Fibroblast of skin of back (primary cell): Measurements from ENCODE around the gene EPHA10.
"Not testable (repeated sequence)": the region's sequence is repeated elsewhere in the genome, so short reads cannot be mapped to it uniquely, and the experiment has no call there.

Experiments used
- DNase-seq: peaks from one replicate; pipeline ENCODE4 v3.0.0-alpha.2; 2013

EPHA10 gene

GRCh38 chr1:37714226-37714625 is 50.7 kb downstream of the EPHA10 start:
- no peak for DNase-seq

- DNase-seq, result no peak
Measured at GRCh38 chr1:37708471-37708870, 56.4 kb downstream of the EPHA10 start.

- no peak for DNase-seq
Measured at GRCh38 chr1:37705399-37705798, 59.5 kb downstream of the EPHA10 start.

GRCh38 chr1:37704966-37705365 is 60.0 kb downstream of the EPHA10 start:
- peak; percentile 17 for DNase-seq

- DNase-seq, result no peak
Measured at GRCh38 chr1:37703061-37703460, 61.9 kb downstream of the EPHA10 start.

DNA sequence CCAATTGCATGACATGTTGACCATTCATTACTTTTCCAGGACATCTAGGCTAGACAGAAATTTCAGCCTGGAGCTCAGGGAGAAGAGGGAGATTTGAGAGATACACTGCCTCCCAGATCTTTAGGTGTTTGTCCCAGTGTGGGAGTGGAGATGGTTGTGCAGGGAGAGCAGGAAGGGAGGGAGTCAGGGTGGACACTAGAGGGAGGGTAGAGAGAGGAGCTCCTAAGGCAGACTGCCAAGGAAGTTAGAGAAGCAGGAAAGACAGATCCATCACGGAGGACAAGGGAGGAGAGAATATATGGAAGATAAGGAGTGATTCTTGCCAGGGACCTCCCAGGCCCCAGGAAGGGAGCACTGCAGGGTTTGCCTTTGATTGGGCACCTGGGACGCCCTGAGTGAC is 63.9 kb downstream of the EPHA10 start:
- DNase-seq, result no peak

DNA sequence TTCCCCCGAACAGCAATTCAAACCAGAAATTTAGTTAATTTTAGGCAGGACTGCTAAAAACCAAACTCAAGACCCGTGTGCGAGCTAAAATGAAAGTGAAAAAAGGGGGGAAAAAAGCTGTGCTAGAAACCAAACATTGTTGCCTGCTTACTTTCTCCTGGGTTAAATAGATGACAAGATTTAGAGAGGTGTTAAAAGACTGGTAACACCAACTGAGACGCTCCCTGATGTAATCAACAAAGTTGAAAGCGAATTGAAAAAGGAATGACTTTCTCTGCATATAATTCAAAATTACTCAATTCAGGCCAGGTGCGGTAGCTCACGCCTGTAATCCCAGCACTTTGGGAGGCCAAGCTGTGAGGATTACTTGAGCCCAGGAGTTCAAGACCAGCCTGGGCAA is 65.8 kb downstream of the EPHA10 start:
- no peak for DNase-seq

- DNase-seq, result no peak
Measured at GRCh38 chr1:37697737-37698136, 67.2 kb downstream of the EPHA10 start.

GRCh38 chr1:37697090-37697489 is 67.8 kb downstream of the EPHA10 start:
- no peak for DNase-seq

DNA sequence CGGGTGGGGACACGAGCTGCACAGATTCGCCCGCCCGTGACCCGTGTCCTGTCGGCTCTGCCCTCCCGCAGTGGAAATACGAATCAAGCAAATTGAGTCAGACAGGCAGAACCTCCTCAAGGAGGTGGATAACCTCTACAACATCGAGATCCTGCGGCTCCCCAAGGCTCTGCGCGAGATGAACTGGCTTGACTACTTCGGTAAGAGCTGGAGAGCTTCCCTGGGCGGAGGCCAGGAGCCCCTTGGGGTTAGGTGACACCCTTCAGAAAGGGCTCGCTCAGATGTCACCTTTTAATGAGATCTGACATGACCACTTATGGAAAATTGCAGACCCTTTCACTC is 72.1 kb downstream of the EPHA10 start:
- DNase-seq, result no peak

GRCh38 chr1:37692078-37692833 is 72.7 kb downstream of the EPHA10 start, which contains the start of gene CDCA8:
TSS of gene CDCA8 (plus strand) at chr1:37692516. CDS start at chr1:37692691, 175 bp downstream.
- peak; percentile 98 for DNase-seq

- peak; percentile 27 for DNase-seq
Measured at GRCh38 chr1:37691497-37692077, 73.3 kb downstream of the EPHA10 start.

DNA sequence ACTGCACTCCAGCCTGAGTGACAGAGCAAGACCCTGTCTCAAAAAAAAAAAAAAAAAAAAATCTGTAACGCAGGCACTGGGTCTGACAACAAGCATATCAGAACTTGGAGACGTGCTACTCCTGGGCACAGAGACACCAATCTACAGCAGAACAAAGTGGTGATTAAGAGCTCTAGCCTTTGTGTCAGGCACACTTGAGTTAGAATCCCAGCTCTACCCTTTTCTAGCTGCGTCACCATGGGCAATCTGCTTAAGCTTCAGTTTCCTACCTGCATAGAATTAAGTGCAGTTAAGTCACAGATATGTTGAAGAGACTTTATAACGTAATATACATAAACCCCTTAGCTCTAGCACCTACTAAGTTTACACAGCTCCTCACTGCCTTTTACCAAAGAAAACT is 76.0 kb downstream of the EPHA10 start:
- no peak for DNase-seq

GRCh38 chr1:37687764-37688163 is 77.2 kb downstream of the EPHA10 start:
- DNase-seq, result not testable (repeated sequence)

DNA sequence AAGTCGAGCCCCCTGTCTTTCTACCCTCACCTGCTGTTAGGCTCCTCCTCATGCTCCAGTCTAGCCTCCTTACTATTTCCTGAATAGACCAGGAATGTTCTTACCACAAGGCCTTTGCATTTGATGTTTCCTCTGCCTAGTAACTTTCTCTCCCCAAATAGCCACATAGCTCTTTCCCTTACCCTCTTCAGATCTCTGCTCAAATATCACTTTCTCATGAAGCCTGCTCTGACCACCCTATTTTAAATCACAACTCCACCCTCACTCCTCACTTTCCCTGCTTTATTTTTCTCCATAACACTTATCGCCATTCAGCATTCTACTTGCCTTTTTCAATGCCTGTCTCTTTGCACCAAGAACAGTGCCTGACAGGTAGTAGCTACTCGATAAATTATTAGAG is 79.2 kb downstream of the EPHA10 start:
- no peak for DNase-seq

- not testable (repeated sequence) for DNase-seq
Measured at GRCh38 chr1:37684182-37684581, 80.7 kb downstream of the EPHA10 start.

- peak; percentile 67 for DNase-seq
Measured at GRCh38 chr1:37682334-37682987, 82.5 kb downstream of the EPHA10 start.

DNA sequence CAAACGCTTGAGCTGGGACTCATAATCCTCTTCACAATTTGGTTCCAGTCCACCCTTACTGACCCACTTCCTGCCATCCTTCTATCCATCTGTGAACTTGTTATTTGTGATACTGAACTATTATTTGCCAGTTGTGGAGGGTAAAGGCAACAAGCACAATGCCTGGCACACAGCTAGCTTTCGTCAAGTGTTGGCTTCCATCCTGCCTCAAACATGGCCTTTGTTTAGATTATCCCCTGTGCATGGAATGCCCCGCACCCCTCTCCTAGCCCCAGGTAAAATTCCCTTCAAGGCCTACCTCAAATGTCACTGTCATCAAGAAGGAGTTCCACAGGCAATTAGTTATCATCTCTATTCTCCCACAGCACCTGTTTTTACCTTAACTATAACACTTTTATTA is 84.0 kb downstream of the EPHA10 start:
- no peak for DNase-seq

- no peak for DNase-seq
Measured at GRCh38 chr1:37677808-37678207, 87.1 kb downstream of the EPHA10 start.

- DNase-seq, result no peak
Measured at GRCh38 chr1:37677143-37677439, 87.8 kb downstream of the EPHA10 start.

DNA sequence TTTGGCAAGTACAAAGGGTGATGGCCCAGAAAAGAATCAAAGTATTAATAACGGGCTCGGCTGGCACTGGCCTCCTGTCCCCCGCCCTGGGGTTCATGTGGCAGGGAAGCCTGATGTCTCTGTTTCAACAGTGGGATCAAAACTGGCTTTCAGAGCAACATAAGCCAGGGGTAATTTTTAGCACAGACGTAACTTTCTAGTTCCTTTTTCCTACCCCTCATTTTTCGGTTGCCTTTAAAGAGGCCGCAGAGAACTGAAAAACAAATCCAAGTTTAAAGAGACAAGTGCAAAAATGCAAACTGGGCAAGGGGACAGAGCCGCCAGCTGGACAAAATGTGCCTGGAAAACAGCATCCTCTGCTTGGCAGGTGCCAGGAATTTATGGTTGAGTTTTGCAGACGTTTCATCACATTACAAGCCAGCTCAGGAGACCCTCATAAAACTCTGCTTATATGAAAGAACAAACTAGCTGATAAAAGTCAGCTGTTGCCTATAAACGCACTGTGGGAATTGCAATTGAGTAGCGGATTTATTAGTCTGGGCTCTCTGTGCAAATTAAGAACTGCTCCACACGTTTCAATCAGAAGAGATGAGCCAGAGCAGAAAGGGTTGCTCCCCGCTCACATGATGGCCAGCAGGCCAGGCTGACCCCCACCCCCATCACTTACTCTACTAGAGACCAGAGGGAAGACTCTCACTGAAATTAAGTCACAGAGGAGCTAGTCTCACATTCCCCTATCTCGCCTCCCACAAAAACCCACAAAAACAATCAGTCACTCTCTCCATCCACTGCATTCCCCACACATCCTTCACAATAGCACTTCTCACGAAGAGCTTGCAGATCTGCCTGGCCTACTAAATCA is 88.4 kb downstream of the EPHA10 start:
- no peak for DNase-seq

DNA sequence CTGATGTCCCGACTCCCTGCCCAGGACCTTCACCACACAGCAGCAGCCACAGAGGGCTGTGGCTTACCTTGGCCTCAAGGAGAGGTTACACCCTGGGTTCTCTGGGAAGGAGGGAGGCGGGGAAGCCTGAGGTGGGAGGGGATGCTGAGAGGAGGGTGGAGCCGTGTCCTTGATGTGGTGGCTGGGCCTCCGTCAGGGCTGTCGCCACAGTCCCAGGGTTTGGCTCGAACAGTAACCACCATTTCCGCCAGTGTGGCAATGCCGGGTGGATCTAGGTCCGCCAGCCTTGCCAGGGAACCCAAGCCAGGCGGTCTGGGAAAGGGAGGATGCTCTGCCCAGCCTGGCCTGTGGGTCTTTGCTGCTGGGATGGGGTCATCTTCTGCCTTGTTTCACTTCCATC is 91.0 kb downstream of the EPHA10 start:
- no peak for DNase-seq
